ENCODE measurements around the gene LPAR2. TPM values are rescaled to one million over a fixed set of nuclear protein-coding genes. Genes with fewer than 3 reads are reported as not detected.

The LPAR2 gene
- polyA plus RNA-seq, 3 donors = 1.9 to 108 (median 2.2) TPM

DNA sequence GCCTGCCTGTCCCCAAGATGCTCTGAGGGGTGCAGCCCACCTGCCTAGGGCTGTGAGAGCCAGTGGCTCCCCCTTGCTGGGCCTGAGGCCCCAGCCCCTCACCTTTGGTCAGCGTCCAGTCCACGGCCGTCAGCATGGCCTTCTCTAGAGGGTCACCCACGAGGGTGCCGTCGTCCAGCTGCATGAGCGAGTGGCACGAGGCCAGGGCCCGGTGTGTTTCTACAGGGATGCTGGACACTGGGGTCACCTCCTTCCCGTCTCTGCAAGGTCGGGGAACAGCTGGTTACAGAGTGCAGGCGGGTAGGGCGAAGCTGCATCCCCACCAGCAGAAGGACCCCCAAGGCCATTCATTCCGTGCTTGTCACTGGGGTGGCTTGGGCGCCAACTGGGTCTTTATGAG lies 26.4 kb upstream of the LPAR2 start:
- no peaks in the 10 kb centered on the region for H3K4me1 ChIP-seq (ENCODE audit: control insufficient read depth in 1 of 2, insufficient read depth in 2 of 2, low read length in 2 of 2)
- no peaks in the 10 kb centered on the region for H3K27me3 ChIP-seq (ENCODE audit: control insufficient read depth in 2 of 2, insufficient read depth in 2 of 2, low read length in 2 of 2)
- WGBS (ENCODE audit: insufficient coverage) = 99% methylated on average over 15 of the region's 15 CpGs
- peaks cover 15% of the 10 kb centered on the region for H4K20me1 ChIP-seq (ENCODE audit: insufficient read depth, low read length)
- H3K27ac Mint-ChIP-seq = no peak overlapping the region
- TF ChIP-seq CTCF (IDR thresholded peaks at IDR 0.05) = no peak
- H2AFZ ChIP-seq (ENCODE audit: insufficient read depth, low read depth, low read length, poor library complexity, severe bottlenecking) = no peak overlapping the region
- no peak overlapping the region for H3K4me2 ChIP-seq (replicated peaks; ENCODE audit: extremely low read depth, low read length, poor library complexity, severe bottlenecking)
- no peak overlapping the region for H3K9ac ChIP-seq (ENCODE audit: insufficient read depth, low read length, poor library complexity, severe bottlenecking)
- no peaks in the 10 kb centered on the region for H3K9me3 ChIP-seq (replicated peaks in 1 of 2; ENCODE audit: control insufficient read depth in 1 of 2, insufficient read depth in 1 of 2, low read length in 2 of 2)
- no peak overlapping the region for H3K4me3 Mint-ChIP-seq
- no peaks in the 10 kb centered on the region for H3K9me3 Mint-ChIP-seq
- intact Hi-C loops (cut with micrococcal nuclease) = no loop called here
- H3K4me1 Mint-ChIP-seq = no peaks in the 10 kb centered on the region
- peaks cover 0 to 7% (median 0%) of the 10 kb centered on the region in 3 donors for H3K27me3 Mint-ChIP-seq (ENCODE audit: low read depth in 3 of 3)
- peaks cover 12% of the 10 kb centered on the region for H3K79me2 ChIP-seq (ENCODE audit: insufficient read depth, low read length)
- peaks cover 98 to 99% of the 10 kb centered on the region in 2 donors for H3K36me3 ChIP-seq (replicated peaks in 1 of 2; ENCODE audit: control insufficient read depth in 1 of 2, insufficient read depth in 2 of 2, low read length in 2 of 2)
- no peak overlapping the region for H3K27ac ChIP-seq (ENCODE audit: low read depth in 1 of 2, low read length in 2 of 2)
- no peak overlapping the region for H3K4me3 ChIP-seq (replicated peaks in 1 of 3; ENCODE audit: low read depth in 2 of 3, low read length in 3 of 3)
- peak in 1 of 3 donors; percentile 3 for DNase-seq
- H3K36me3 Mint-ChIP-seq = peaks cover 87 to 98% of the 10 kb centered on the region in 2 donors

- intact Hi-C loops (cut with micrococcal nuclease) = no loop called here
- WGBS (ENCODE audit: insufficient coverage) = 95% methylated on average over 19 of the region's 23 CpGs
- H3K9ac ChIP-seq (ENCODE audit: insufficient read depth, low read length, poor library complexity, severe bottlenecking) = no peak overlapping the region
- peaks cover 87 to 100% of the 10 kb centered on the region in 2 donors for H3K36me3 Mint-ChIP-seq
- no peak for DNase-seq
- no peak overlapping the region for H3K4me3 Mint-ChIP-seq
- no peaks in the 10 kb centered on the region for H3K9me3 Mint-ChIP-seq
- H3K4me1 Mint-ChIP-seq = no peaks in the 10 kb centered on the region
- H3K27me3 Mint-ChIP-seq (ENCODE audit: low read depth in 3 of 3) = peaks cover 0 to 7% (median 2%) of the 10 kb centered on the region in 3 donors
- no peak overlapping the region for H3K4me2 ChIP-seq (replicated peaks; ENCODE audit: extremely low read depth, low read length, poor library complexity, severe bottlenecking)
- no peak overlapping the region for H3K4me3 ChIP-seq (replicated peaks in 1 of 3; ENCODE audit: low read depth in 2 of 3, low read length in 3 of 3)
- H3K4me1 ChIP-seq (ENCODE audit: control insufficient read depth in 1 of 2, insufficient read depth in 2 of 2, low read length in 2 of 2) = no peaks in the 10 kb centered on the region
- no peak overlapping the region for H3K27ac Mint-ChIP-seq
- peaks cover 95 to 99% of the 10 kb centered on the region in 2 donors for H3K36me3 ChIP-seq (replicated peaks in 1 of 2; ENCODE audit: control insufficient read depth in 1 of 2, insufficient read depth in 2 of 2, low read length in 2 of 2)
- no peaks in the 10 kb centered on the region for H3K9me3 ChIP-seq (replicated peaks in 1 of 2; ENCODE audit: control insufficient read depth in 1 of 2, insufficient read depth in 1 of 2, low read length in 2 of 2)
- peaks cover 15% of the 10 kb centered on the region for H4K20me1 ChIP-seq (ENCODE audit: insufficient read depth, low read length)
- H3K79me2 ChIP-seq (ENCODE audit: insufficient read depth, low read length) = peaks cover 8% of the 10 kb centered on the region
- no peaks in the 10 kb centered on the region for H3K27me3 ChIP-seq (ENCODE audit: control insufficient read depth in 2 of 2, insufficient read depth in 2 of 2, low read length in 2 of 2)
- TF ChIP-seq CTCF (IDR thresholded peaks at IDR 0.05) = no peak
- no peak overlapping the region for H2AFZ ChIP-seq (ENCODE audit: insufficient read depth, low read depth, low read length, poor library complexity, severe bottlenecking)
- H3K27ac ChIP-seq (ENCODE audit: low read depth in 1 of 2, low read length in 2 of 2) = no peak overlapping the region
Measured at GRCh38 chr19:19653597-19654147, 25.7 kb upstream of the LPAR2 start.
